Naive thymus-derived CD4-positive, alpha-beta T cell (primary cell): ENCODE results near the gene B9D1. TPM values are rescaled to one million over a fixed set of nuclear protein-coding genes. Genes with fewer than 3 reads are reported as not detected.

Source experiments
- ATAC-seq: fragments of 150-1000 bp; cut with Tn5 transposase; 2 replicates; pipeline ENCODE4 v1.10.0; 2021; ENCODE audit warnings: mild to moderate bottlenecking, moderate library complexity
- CTCF ChIA-PET: fragments of 350-600 bp; sonication (Branson Sonifier 250); formaldehyde crosslinking; loops from one replicate; lab custom pipeline; 2021; ENCODE audit warnings: antibody characterized with exemption; lab: Charles Lee
- POLR2A ChIA-PET: fragments of 350-600 bp; sonication (Branson Sonifier 250); formaldehyde crosslinking; loops from one replicate; lab custom pipeline; 2021; ENCODE audit warnings: antibody characterized with exemption, inconsistent platforms; lab: Charles Lee
- DNase-seq, 9 donors: peaks; one replicate each; pipeline versions ENCODE4 v3.0.0 to v3.0.0-alpha.2; 2020 to 2022; ENCODE audit warnings: mixed read lengths in 1 of 9
- H3K27ac ChIP-seq: one replicate; pipeline ENCODE4 v1.7.0; 2013; ENCODE audit warnings: mild to moderate bottlenecking, low read depth, low read length, moderate library complexity
- H3K27me3 ChIP-seq, 2 donors: one replicate each; pipeline ENCODE4 v1.7.0; 2013; ENCODE audit warnings: low read length in 2 of 2, mild to moderate bottlenecking in 2 of 2, moderate library complexity in 2 of 2; ENCODE audit not compliant: control insufficient read depth in 2 of 2, insufficient read depth in 2 of 2
- H3K36me3 ChIP-seq, 3 experiments: 1 replicate in 2 of 3; 2 replicates in 1 of 3; pipeline ENCODE4 v1.7.0; 2013; ENCODE audit warnings: low read length in 3 of 3, mild to moderate bottlenecking in 3 of 3, moderate library complexity in 1 of 3; ENCODE audit not compliant: insufficient read depth in 3 of 3, control insufficient read depth in 2 of 3
- H3K4me1 ChIP-seq, 2 donors: one replicate each; pipeline ENCODE4 v1.7.0; 2013; ENCODE audit warnings: low read length in 2 of 2, mild to moderate bottlenecking in 2 of 2, moderate library complexity in 1 of 2; ENCODE audit not compliant: control insufficient read depth in 2 of 2, insufficient read depth in 2 of 2
- H3K4me3 ChIP-seq: 2 replicates; pipeline ENCODE4 v1.7.0; 2013; ENCODE audit warnings: mild to moderate bottlenecking, low read length
- H3K9me3 ChIP-seq, 3 experiments: 1 replicate in 2 of 3; 2 replicates in 1 of 3; pipeline ENCODE4 v1.7.0; 2013; ENCODE audit warnings: low read length in 3 of 3; ENCODE audit not compliant: control insufficient read depth in 2 of 3
- H3K27ac Mint-ChIP-seq, 9 donors: one replicate each; pipeline ENCODE4 v1.8.0; 2020 to 2022; ENCODE audit warnings: mixed read lengths in 9 of 9, mild to moderate bottlenecking in 8 of 9, moderate library complexity in 5 of 9, inconsistent platforms in 2 of 9
- H3K27me3 Mint-ChIP-seq, 5 donors: one replicate each; pipeline ENCODE4 v1.8.0; 2021 to 2022; ENCODE audit warnings: mixed read lengths in 5 of 5, mild to moderate bottlenecking in 1 of 5
- H3K36me3 Mint-ChIP-seq, 5 donors: one replicate each; pipeline ENCODE4 v1.8.0; 2020 to 2022; ENCODE audit warnings: mixed read lengths in 5 of 5, mild to moderate bottlenecking in 3 of 5, inconsistent platforms in 1 of 5
- H3K4me1 Mint-ChIP-seq, 7 donors: one replicate each; pipeline ENCODE4 v1.8.0; 2020 to 2022; ENCODE audit warnings: mixed read lengths in 7 of 7, mild to moderate bottlenecking in 3 of 7, inconsistent platforms in 1 of 7
- H3K4me3 Mint-ChIP-seq, 10 donors: one replicate each; pipeline ENCODE4 v1.8.0; 2020 to 2022; ENCODE audit warnings: mild to moderate bottlenecking in 10 of 10, mixed read lengths in 10 of 10, moderate library complexity in 6 of 10, inconsistent platforms in 2 of 10
- H3K9me3 Mint-ChIP-seq, 11 donors: one replicate each; pipeline ENCODE4 v1.8.0; 2020 to 2022; ENCODE audit warnings: mixed read lengths in 11 of 11, mild to moderate bottlenecking in 4 of 11, inconsistent platforms in 1 of 11, moderate library complexity in 1 of 11
- intact Hi-C, 2 donors: fragments of 100-400 bp; cut with micrococcal nuclease; formaldehyde crosslinking; loops; one replicate each; pipeline ENCODE4 v1.15.1; 2023
- polyA plus RNA-seq, 2 donors: library from polyadenylated mRNA; unstranded; fragments of 300-500 nt; fragmentation: Illumina TruSeq; gene quantifications; one replicate each; pipeline ENCODE4 v1.2.3, GENCODE V29; 2021
- total RNA-seq, 6 experiments: library from RNA in 5 of 6; stranded (reverse) in 5 of 6; gene quantifications; 1 replicate in 5 of 6; 2 replicates in 1 of 6; pipeline ENCODE4 v1.2.3 and lab custom pipeline; 2021 to 2026

The B9D1 gene
- total and polyA plus RNA-seq, 7 experiments from 2014 or later, result 0.58 to 5.0 (median 2.1) TPM; not detected in 1

DNA sequence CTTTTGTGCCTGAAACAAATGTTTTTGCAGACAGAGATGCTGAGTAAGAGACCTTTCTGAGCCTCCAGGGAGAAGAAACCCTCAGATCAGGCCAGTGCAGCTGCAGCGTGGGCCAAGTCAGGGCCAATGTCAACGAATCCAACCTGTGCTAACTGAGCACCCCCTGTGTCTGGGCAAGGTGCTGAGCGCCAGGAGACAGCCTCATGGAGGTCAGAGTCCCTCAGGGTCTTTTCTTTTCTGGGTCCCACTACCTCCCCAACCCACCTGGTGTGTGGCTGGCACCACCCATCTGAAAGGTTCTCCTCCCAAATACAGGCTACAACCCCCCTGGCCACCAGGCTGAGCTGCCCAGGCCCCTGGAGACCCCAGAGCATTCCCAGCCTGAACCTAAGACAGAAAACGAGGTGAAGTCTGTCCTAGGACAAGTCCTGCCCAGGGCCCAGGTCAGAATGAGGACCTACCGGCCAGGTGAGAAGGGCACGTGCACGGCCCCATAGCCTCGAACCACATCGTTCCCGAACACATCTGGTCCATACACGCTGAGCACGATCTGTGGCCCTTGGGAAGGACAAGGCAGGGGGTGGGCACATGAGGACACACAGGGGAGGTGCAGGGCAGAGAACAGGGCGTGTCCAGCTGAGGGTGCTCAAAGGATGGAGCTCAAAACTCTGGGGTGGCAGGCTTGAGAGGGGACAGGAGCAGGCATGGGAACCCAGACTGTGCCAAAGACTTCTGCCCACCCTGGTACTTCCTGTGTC lies 15.0 kb downstream of the B9D1 start:
- no peak overlapping the region for H3K27ac Mint-ChIP-seq
- intact Hi-C loops, result no loop called here
- peaks cover 0 to 11% (median 4%) of the 10 kb centered on the region in 5 donors for H3K27me3 Mint-ChIP-seq
- H3K9me3 Mint-ChIP-seq, result no peaks in the 10 kb centered on the region
- Histone ChIP-seq H3K4me3 (no peak overlapping the region), H3K4me1 (no peaks in the 10 kb centered on the region), H3K9me3 (no peaks in the 10 kb centered on the region), H3K36me3 (no peaks in the 10 kb centered on the region), H3K27ac (no peak overlapping the region), H3K27me3 (no peaks in the 10 kb centered on the region)
- DNase-seq (no peak), ATAC-seq (no peak)
- CTCF ChIA-PET, result no interaction called here
- H3K36me3 Mint-ChIP-seq, result no peaks in the 10 kb centered on the region
- POLR2A ChIA-PET, result no interaction called here
- H3K4me1 Mint-ChIP-seq, result peaks cover 0 to 1% (median 0%) of the 10 kb centered on the region in 7 donors
- no peak overlapping the region for H3K4me3 Mint-ChIP-seq

GRCh38 chr17:19346351-19347255 lies 15.9 kb downstream of the B9D1 start:
- no peak for DNase-seq
- no peaks in the 10 kb centered on the region for H3K36me3 Mint-ChIP-seq
- H3K27ac ChIP-seq, result no peak overlapping the region
- no peak overlapping the region for H3K4me3 Mint-ChIP-seq
- H3K4me1 ChIP-seq, result no peaks in the 10 kb centered on the region
- POLR2A ChIA-PET, result no interaction called here
- H3K9me3 ChIP-seq, result no peaks in the 10 kb centered on the region
- no peaks in the 10 kb centered on the region for H3K27me3 ChIP-seq
- no peak for ATAC-seq
- H3K27ac Mint-ChIP-seq, result no peak overlapping the region
- CTCF ChIA-PET, result no interaction called here
- intact Hi-C loops, result no loop called here
- H3K9me3 Mint-ChIP-seq, result no peaks in the 10 kb centered on the region
- H3K4me3 ChIP-seq, result no peak overlapping the region
- H3K27me3 Mint-ChIP-seq, result peaks cover 0 to 14% (median 10%) of the 10 kb centered on the region in 5 donors
- peaks cover 0 to 1% (median 0%) of the 10 kb centered on the region in 7 donors for H3K4me1 Mint-ChIP-seq
- no peaks in the 10 kb centered on the region for H3K36me3 ChIP-seq

DNA sequence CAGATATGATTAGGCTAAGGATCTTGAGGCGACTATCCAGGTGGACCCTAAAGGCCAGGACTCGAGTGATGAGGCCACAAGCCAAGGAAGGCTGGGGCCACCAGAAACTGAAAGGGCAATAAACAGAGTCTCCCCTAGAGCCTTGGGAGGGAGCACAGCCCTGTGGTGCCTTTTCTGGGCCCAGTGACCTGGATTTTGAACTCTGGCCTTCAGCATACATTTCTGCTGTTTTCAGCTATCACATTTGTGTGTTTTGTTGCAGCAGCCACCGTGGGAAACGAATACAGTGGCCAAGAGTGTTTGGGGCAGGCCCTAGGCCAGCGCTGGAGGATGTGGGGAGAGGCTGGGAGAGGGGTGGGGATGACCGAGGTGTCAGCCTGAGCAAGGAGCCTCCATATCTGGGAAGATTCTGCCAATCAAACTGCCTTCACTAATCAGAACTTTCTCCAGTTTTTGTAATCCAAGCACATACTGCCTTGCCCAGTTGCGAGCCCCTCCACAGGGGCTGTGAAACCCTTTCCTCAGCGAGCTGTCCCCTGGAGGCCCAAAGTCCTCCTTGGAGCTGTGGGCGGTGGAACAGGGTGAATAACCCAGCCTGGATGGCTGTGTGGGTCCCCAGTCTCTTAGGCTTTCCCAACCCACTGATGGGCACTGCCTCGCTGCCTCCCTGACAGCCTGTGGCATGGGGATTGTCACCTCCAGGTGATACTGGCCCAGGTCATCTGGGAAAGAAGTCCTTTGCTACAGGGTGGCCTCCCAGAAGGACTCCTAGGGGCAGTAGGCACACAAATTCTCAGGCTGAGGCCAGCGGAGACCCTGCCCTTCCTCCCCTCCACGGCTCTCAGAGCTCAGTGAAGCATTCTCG lies 16.8 kb downstream of the B9D1 start:
- Mint-ChIP-seq H3K4me1 (peaks cover 0 to 1% (median 0%) of the 10 kb centered on the region in 7 donors), H3K27me3 (peaks cover 0 to 20% (median 9%) of the 10 kb centered on the region in 5 donors), H3K4me3 (no peak overlapping the region), H3K9me3 (no peaks in the 10 kb centered on the region), H3K36me3 (no peaks in the 10 kb centered on the region), H3K27ac (no peak overlapping the region)
- ChIA-PET CTCF (no interaction called here), POLR2A (no interaction called here)
- Histone ChIP-seq H3K36me3 (no peaks in the 10 kb centered on the region), H3K27me3 (no peaks in the 10 kb centered on the region), H3K9me3 (no peaks in the 10 kb centered on the region), H3K27ac (no peak overlapping the region), H3K4me3 (no peak overlapping the region), H3K4me1 (no peaks in the 10 kb centered on the region)
- intact Hi-C loops, result no loop called here
- ATAC-seq, result no peak
- DNase-seq, result no peak

DNA sequence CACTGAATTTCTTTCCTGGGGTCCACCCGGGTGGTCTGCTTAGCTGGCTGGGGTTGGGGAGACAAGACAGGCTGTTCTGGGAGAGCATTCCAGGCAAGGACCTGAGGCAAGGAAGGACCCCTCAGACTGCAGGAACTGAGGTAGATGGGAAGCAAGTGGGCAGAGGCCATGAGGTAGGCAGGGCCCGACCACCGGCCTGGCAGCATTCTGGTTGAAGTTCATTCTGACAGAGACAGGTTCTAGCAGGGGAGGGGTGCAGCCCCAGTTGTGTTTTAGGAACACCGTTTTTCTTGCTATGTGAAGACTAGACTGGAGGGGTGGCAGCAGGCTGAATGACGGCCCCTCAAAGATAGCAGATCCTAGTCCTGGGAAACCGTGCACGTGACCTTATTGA lies 17.5 kb downstream of the B9D1 start:
- intact Hi-C loops, result no loop called here
- no peak overlapping the region for H3K4me3 ChIP-seq
- POLR2A ChIA-PET, result no interaction called here
- peaks cover 0 to 1% (median 0%) of the 10 kb centered on the region in 7 donors for H3K4me1 Mint-ChIP-seq
- DNase-seq, result no peak
- no peaks in the 10 kb centered on the region for H3K9me3 Mint-ChIP-seq
- no peaks in the 10 kb centered on the region for H3K36me3 ChIP-seq
- peaks cover 0 to 21% (median 10%) of the 10 kb centered on the region in 5 donors for H3K27me3 Mint-ChIP-seq
- no peaks in the 10 kb centered on the region for H3K27me3 ChIP-seq
- no peak overlapping the region for H3K4me3 Mint-ChIP-seq
- H3K36me3 Mint-ChIP-seq, result no peaks in the 10 kb centered on the region
- no peak overlapping the region for H3K27ac ChIP-seq
- CTCF ChIA-PET, result no interaction called here
- H3K9me3 ChIP-seq, result no peaks in the 10 kb centered on the region
- no peak overlapping the region for H3K27ac Mint-ChIP-seq
- no peaks in the 10 kb centered on the region for H3K4me1 ChIP-seq
- no peak for ATAC-seq

DNA sequence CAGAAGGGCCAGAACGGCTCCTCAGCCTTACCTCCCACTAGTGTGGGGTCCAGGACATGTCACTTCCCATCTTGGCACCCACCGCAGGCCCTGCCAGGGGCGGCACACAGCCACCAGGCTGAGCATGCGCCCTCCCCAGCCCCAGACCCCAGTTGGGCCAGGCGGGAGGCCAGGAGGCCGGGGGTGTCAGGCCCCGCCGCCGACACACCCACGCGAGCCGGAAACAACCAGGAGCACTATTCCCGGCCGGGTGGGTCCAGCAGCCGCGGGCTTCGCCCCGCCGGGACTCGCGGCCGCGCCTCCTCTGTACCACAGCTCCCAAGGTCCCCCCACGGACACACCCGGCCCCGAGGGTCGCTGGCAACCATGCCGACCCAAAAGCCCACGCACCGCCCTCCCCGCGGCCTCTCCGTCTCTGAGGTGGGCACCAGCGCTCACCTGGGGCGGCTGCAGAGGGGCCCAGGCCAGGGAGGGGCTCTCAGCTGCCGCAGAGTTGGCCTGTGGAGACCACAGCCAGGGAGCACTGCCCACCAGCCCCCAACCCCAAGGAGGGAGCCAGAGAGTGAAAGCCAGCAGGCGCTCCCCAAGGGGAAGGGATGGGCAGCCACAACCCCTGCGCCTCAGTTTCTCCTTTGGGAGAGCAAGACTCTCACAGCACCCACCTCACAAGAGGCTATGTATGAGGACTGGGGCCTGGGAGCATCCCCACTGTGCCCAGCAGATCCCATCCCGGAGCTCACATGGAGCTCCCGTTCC lies 18.0 kb downstream of the B9D1 start:
- Histone ChIP-seq H3K36me3 (no peaks in the 10 kb centered on the region), H3K27me3 (no peaks in the 10 kb centered on the region), H3K27ac (no peak overlapping the region), H3K9me3 (no peaks in the 10 kb centered on the region), H3K4me3 (no peak overlapping the region), H3K4me1 (no peaks in the 10 kb centered on the region)
- peaks cover 0 to under 1% (median 0%) of the 10 kb centered on the region in 7 donors for H3K4me1 Mint-ChIP-seq
- DNase-seq (no peak), ATAC-seq (no peak)
- H3K27ac Mint-ChIP-seq, result no peak overlapping the region
- H3K9me3 Mint-ChIP-seq, result no peaks in the 10 kb centered on the region
- ChIA-PET POLR2A (no interaction called here), CTCF (no interaction called here)
- intact Hi-C loops, result no loop called here
- no peak overlapping the region for H3K4me3 Mint-ChIP-seq
- H3K36me3 Mint-ChIP-seq, result no peaks in the 10 kb centered on the region
- peaks cover 0 to 23% (median 12%) of the 10 kb centered on the region in 5 donors for H3K27me3 Mint-ChIP-seq

DNA sequence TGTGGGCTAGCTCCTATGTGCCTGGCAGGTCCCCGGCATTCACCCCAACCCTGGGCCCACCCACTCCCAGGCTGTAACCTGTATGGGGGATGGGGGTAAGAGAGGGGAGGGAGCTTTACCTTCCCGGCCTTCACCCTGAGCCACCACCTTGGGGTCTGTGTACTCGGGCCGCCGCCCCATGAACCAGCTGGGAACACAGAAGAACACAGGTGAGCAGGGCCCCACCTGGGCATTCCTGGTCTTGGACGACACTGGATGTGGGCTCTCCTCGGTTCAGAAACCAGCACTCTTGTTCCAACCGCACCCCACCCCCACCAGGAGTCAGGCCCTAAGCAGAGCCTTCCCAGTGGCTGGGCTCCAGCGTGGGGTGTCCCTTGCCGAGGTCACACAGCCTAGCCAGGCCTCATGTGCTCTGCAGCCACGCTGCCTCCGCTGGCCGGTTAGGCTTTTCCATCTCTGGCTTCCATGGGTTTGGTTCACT lies 18.8 kb downstream of the B9D1 start:
- H3K36me3 Mint-ChIP-seq, result no peaks in the 10 kb centered on the region
- POLR2A ChIA-PET, result no interaction called here
- ATAC-seq (no peak), DNase-seq (no peak)
- Histone ChIP-seq H3K36me3 (no peaks in the 10 kb centered on the region), H3K27me3 (no peaks in the 10 kb centered on the region), H3K9me3 (no peaks in the 10 kb centered on the region), H3K4me3 (no peak overlapping the region), H3K4me1 (no peaks in the 10 kb centered on the region), H3K27ac (no peak overlapping the region)
- CTCF ChIA-PET, result no interaction called here
- intact Hi-C loops, result no loop called here
- H3K4me1 Mint-ChIP-seq, result no peaks in the 10 kb centered on the region
- no peak overlapping the region for H3K4me3 Mint-ChIP-seq
- no peak overlapping the region for H3K27ac Mint-ChIP-seq
- no peaks in the 10 kb centered on the region for H3K9me3 Mint-ChIP-seq
- H3K27me3 Mint-ChIP-seq, result peaks cover 5 to 31% (median 19%) of the 10 kb centered on the region in 5 donors
